Parathyroid adenoma (tissue), 2 donors: Measurements from ENCODE around the gene KLHDC8B.

Source experiments
- H2AFZ ChIP-seq: fragments of 300-600 bp; sonication (generic); one replicate; pipeline ENCODE4 v1.7.0; 2017; ENCODE audit warnings: antibody characterized with exemption, mild to moderate bottlenecking
- H3K27ac ChIP-seq: fragments of 300-600 bp; sonication (generic); one replicate; pipeline ENCODE4 v1.7.0; 2017
- H3K27me3 ChIP-seq: fragments of 300-600 bp; sonication (generic); one replicate; pipeline ENCODE4 v1.7.0; 2017; ENCODE audit warnings: low read length; ENCODE audit not compliant: control insufficient read depth, insufficient read depth
- H3K36me3 ChIP-seq: fragments of 300-600 bp; sonication (generic); one replicate; pipeline ENCODE4 v1.7.0; 2017; ENCODE audit warnings: low read length; ENCODE audit not compliant: control insufficient read depth, insufficient read depth
- H3K4me1 ChIP-seq: fragments of 300-600 bp; sonication (generic); one replicate; pipeline ENCODE4 v1.7.0; 2017; ENCODE audit warnings: control low read depth
- H3K4me2 ChIP-seq: fragments of 300-600 bp; sonication (generic); one replicate; pipeline ENCODE4 v1.7.0; 2017; ENCODE audit warnings: low read length
- H3K4me3 ChIP-seq: fragments of 300-600 bp; sonication (generic); one replicate; pipeline ENCODE4 v1.7.0; 2017; ENCODE audit warnings: low read depth, low read length
- H3K79me2 ChIP-seq: fragments of 300-600 bp; sonication (generic); one replicate; pipeline ENCODE4 v1.7.0; 2017; ENCODE audit warnings: control low read depth
- H3K9ac ChIP-seq: fragments of 300-600 bp; sonication (generic); one replicate; pipeline ENCODE4 v1.7.0; 2017; ENCODE audit warnings: mild to moderate bottlenecking
- H3K9me3 ChIP-seq: fragments of 300-600 bp; sonication (generic); one replicate; pipeline ENCODE4 v1.7.0; 2017; ENCODE audit warnings: low read length; ENCODE audit not compliant: control insufficient read depth
- CTCF ChIP-seq: fragments of 300-600 bp; sonication (generic); IDR thresholded peaks from one replicate; pipeline ENCODE4 v1.7.0; 2017; ENCODE audit warnings: antibody characterized with exemption, mild to moderate bottlenecking
- donor health status: primary hyperparathyroidism.

Gene KLHDC8B

GRCh38 chr3:49175530-49175929, 4.1 kb downstream of the KLHDC8B start:
- H3K36me3 ChIP-seq = no peaks in the 10 kb centered on the region
- H3K9me3 ChIP-seq = no peaks in the 10 kb centered on the region
- no peaks in the 10 kb centered on the region for H3K27me3 ChIP-seq
- TF ChIP-seq CTCF = no peak
- no peak overlapping the region for H3K9ac ChIP-seq
- no peaks in the 10 kb centered on the region for H3K79me2 ChIP-seq
- H3K27ac ChIP-seq = no peak overlapping the region
- H2AFZ ChIP-seq = no peak overlapping the region
- H3K4me3 ChIP-seq = no peak overlapping the region
- H3K4me1 ChIP-seq = peaks cover 15% of the 10 kb centered on the region
- H3K4me2 ChIP-seq = no peak overlapping the region

- Histone ChIP-seq H3K36me3 (no peaks in the 10 kb centered on the region), H3K4me3 (no peak overlapping the region), H2AFZ (no peak overlapping the region), H3K79me2 (no peaks in the 10 kb centered on the region), H3K9ac (no peak overlapping the region), H3K4me1 (peaks cover 11% of the 10 kb centered on the region), H3K4me2 (no peak overlapping the region), H3K27me3 (no peaks in the 10 kb centered on the region), H3K27ac (no peak overlapping the region), H3K9me3 (no peaks in the 10 kb centered on the region)
- no peak for TF ChIP-seq CTCF
These were observed 5.7 kb downstream of the KLHDC8B start for GRCh38 chr3:49177073-49177472.

- Histone ChIP-seq H2AFZ (no peak overlapping the region), H3K27me3 (no peaks in the 10 kb centered on the region), H3K4me2 (no peak overlapping the region), H3K4me3 (no peak overlapping the region), H3K9me3 (no peaks in the 10 kb centered on the region), H3K9ac (no peak overlapping the region), H3K27ac (no peak overlapping the region), H3K4me1 (no peaks in the 10 kb centered on the region), H3K36me3 (no peaks in the 10 kb centered on the region), H3K79me2 (no peaks in the 10 kb centered on the region)
- no peak for TF ChIP-seq CTCF
These were observed 8.7 kb downstream of the KLHDC8B start for GRCh38 chr3:49180116-49180515.

- H3K4me3 ChIP-seq = no peak overlapping the region
- no peaks in the 10 kb centered on the region for H3K36me3 ChIP-seq
- no peaks in the 10 kb centered on the region for H3K79me2 ChIP-seq
- no peak overlapping the region for H3K4me2 ChIP-seq
- H3K4me1 ChIP-seq = no peaks in the 10 kb centered on the region
- no peak for TF ChIP-seq CTCF
- no peak overlapping the region for H3K9ac ChIP-seq
- H3K27ac ChIP-seq = no peak overlapping the region
- H2AFZ ChIP-seq = no peak overlapping the region
- no peaks in the 10 kb centered on the region for H3K9me3 ChIP-seq
- no peaks in the 10 kb centered on the region for H3K27me3 ChIP-seq
These were observed 10.0 kb downstream of the KLHDC8B start for GRCh38 chr3:49181351-49181750.

GRCh38 chr3:49182682-49183081, 11.3 kb downstream of the KLHDC8B start:
- Histone ChIP-seq H3K9ac (no peak overlapping the region), H3K4me1 (no peaks in the 10 kb centered on the region), H3K27ac (no peak overlapping the region), H3K27me3 (no peaks in the 10 kb centered on the region), H2AFZ (no peak overlapping the region), H3K4me3 (no peak overlapping the region), H3K79me2 (no peaks in the 10 kb centered on the region), H3K9me3 (no peaks in the 10 kb centered on the region), H3K4me2 (no peak overlapping the region), H3K36me3 (no peaks in the 10 kb centered on the region)
- no peak for TF ChIP-seq CTCF
